GM21390 (cell line): ENCODE measurements around the gene MYBBP1A.
"Not testable (repeated sequence)": the region's sequence is repeated elsewhere in the genome, so short reads cannot be mapped to it uniquely, and the experiment has no call there.

Source experiments
- ATAC-seq: cut with Tn5 transposase; IDR thresholded peaks from one replicate; pipeline ENCODE4 v1.9.1; 2021; ENCODE audit not compliant: unreplicated experiment

The MYBBP1A gene

DNA sequence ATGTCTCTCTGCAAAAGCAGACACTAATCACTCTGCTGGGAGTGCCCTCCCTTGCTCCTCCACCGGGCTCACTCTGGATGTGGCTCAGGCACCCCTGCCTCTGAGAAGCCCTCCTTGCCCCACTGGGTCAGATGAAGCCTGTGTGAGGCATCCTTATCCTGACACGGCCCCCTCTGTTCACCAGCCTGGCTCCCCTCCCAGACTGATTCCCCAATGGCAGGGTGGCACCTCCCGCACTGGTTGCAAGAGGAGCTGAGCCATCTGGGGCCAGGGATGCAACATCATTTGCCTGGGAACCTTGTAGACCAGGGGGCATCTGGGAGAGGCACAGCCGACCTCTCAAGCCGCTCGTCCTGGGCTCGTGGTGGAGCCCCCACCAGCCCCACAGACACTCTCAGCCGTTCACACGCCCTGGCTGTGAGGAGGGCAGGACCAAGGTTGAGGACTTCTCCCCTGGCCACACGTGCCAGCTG is 35.8 kb upstream of the MYBBP1A start:
- no peak for ATAC-seq

- not testable (repeated sequence) for ATAC-seq
Measured at GRCh38 chr17:4590042-4590441, 34.9 kb upstream of the MYBBP1A start.

- no peak for ATAC-seq
Measured at GRCh38 chr17:4588898-4589625, 33.9 kb upstream of the MYBBP1A start.

GRCh38 chr17:4588391-4588790 is 33.2 kb upstream of the MYBBP1A start:
- ATAC-seq: no peak

- no peak for ATAC-seq
Measured at GRCh38 chr17:4587803-4588202, 32.6 kb upstream of the MYBBP1A start.

DNA sequence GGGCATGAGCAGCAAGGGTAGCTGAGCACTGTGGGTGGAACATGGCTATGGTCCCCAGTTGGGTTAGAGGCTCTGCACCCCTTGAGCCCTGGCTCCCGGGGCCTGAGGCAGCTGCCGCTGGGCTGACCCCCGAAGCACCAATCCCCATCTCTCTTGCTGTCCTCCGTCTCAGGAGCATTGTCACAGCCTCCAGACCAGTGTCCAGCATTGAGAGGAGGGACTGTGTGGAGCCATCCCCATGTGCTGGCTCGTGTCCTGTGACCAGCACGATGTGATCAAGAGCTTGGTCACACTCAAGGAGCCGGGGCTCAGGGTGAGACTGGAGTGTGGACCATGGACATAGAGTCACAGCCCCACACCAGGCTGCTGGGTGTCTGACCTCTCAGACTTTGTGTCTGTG is 32.0 kb upstream of the MYBBP1A start:
- no peak for ATAC-seq

DNA sequence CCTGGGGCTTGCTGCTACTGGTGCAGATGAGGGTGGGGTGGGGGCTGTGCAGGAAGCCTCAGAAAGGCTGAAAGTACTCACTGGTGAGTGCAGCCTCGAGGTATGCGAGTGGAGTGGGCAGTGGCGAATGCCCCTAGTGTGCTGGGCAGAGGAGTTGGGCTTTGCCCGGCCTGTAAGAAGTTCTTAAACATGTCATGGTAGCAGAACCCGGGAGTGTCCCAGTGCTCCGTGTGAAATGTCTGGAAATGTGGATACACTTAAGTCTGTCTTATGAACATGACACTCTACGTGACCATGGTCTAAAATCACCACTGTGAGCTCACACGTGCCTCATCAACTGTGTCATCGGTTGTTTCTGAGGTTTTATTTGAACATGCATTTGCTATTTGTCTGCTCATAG is 30.9 kb upstream of the MYBBP1A start:
- no peak for ATAC-seq

- ATAC-seq: no peak
Measured at GRCh38 chr17:4585638-4585994, 30.4 kb upstream of the MYBBP1A start.

DNA sequence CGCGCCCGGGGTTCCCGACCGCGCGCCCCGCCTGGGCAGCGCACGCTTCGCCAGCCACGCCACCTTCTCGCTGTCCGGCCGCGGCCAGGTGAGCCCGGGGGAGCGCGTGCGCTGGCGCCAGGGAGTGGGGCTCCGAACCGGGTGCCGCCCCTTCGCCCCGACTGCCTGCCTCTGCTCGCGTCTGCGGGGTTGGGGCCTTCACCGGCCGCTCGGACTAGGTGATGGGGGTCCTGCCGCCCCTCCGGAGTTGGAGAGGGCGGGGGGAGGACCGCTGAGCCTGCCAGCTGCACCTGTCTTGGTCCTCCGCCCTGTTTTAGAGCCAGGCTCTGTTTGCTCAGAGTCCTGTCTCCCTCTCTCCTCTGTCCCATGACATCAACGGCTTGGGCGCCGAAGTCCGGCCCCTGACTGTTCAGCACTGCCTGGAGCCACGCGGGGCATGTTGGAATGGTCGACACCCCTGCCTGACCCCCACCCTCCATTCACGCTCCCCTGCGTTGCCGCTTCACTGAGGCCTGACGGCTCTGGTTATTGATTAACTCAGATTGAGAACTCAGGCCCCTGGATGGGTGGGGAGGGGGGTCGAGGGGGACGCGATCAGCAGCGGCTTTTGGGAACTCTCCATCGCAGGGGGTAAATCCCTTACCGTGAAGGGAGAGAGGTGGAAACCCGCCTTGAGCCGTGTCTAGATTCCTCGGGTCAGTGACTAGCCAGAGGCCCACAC is 29.9 kb upstream of the MYBBP1A start:
- ATAC-seq: no peak

GRCh38 chr17:4584101-4584916 is 29.1 kb upstream of the MYBBP1A start, which contains the start of gene SMTNL2:
Gene SMTNL2 (plus strand): TSS chr17:4584529. CDS start chr17:4584606, 77 bp downstream.
- ATAC-seq: no peak

DNA sequence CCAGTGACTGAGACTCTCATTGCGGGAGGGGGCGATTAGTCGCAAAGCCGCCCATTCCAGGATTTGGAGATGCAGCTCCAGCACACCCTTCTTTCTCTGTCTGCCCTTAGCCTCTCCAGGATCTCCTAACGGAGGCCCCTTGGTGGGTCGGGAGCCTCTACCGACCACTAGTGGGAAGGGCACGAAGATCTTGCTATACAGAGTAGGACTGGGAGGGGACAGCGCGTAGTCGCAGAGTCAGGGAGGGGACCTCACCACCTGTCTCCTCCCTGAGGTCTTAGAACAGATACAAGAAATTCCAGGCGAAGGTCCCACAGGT is 28.6 kb upstream of the MYBBP1A start:
- ATAC-seq: no peak

- ATAC-seq: no peak
Measured at GRCh38 chr17:4583206-4583605, 28.0 kb upstream of the MYBBP1A start.

DNA sequence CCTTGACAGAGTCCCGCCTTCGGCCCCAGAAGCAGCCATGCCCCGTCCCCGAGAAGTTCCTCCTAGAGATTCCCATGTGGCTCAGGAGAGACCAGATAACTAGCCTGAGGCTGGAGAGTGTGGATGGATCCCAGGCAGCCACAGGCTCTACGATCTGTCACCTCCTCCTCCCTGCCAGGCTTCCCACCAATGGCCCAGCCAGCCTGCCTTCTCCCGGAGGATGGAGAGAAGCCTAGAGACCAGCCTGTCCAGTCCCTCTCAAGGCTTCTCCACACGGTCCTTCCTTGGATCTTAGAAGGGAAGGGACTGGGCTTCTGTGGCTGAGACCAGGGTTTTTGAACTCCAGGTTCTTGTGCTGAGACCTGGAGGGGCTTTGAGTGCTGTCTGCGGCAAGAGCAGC is 27.5 kb upstream of the MYBBP1A start:
- no peak for ATAC-seq

DNA sequence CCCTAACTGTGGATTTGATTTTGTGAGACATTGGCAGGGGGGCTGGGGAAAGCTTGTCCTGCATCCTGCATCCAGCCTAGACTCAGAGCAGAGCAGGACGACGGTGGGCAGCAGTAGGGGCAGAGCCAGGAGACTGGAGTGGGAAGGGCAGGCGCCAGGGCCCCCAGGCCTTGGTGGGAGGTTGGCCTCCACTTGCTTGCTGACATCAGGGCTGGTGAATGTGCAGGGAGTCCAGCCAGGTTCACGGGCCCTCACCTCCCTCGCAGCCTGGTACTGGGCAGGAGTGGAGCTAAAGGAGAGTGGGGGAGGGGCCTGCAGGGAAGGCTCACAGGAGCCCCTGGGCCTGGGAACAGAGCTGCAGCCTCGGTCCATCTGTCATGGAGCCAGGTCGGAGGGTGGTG is 26.9 kb upstream of the MYBBP1A start:
- ATAC-seq: no peak

GRCh38 chr17:4580291-4580690 is 25.1 kb upstream of the MYBBP1A start:
- no peak for ATAC-seq

GRCh38 chr17:4579678-4580077 is 24.5 kb upstream of the MYBBP1A start:
- ATAC-seq: no peak

- not testable (repeated sequence) for ATAC-seq
Measured at GRCh38 chr17:4578349-4578748, 23.2 kb upstream of the MYBBP1A start.

- ATAC-seq: no peak
Measured at GRCh38 chr17:4577386-4577993, 22.3 kb upstream of the MYBBP1A start.

DNA sequence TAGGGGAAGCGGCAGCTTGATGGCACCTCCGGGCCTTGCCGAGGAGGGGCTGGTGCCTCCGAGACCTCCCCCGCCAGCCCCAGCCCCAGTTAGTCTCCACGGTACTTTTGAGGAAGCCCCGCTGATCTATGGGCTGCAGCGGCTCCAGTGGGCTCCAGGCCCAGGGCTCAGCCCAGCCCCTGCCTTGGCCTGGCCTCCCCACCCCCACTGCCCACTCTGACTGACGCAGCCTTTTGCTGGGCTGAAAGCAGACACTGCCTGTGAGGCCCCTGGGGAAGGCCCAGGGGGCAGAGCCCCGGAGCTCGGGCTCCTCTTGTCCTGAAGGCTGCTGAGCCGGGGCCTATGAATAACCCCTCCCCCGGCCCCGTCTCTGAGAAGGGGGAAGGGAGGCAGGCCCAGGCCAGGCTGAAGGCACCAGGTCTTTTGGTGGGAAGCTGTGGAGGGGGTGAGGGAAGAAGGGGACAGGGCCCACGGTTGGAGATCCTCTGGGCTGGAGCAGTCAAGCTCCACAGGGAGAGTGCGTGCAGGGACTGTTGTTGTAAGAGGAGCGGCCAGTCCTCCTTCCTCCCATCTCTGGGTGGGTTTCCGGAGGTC is 21.6 kb upstream of the MYBBP1A start:
- ATAC-seq: no peak

DNA sequence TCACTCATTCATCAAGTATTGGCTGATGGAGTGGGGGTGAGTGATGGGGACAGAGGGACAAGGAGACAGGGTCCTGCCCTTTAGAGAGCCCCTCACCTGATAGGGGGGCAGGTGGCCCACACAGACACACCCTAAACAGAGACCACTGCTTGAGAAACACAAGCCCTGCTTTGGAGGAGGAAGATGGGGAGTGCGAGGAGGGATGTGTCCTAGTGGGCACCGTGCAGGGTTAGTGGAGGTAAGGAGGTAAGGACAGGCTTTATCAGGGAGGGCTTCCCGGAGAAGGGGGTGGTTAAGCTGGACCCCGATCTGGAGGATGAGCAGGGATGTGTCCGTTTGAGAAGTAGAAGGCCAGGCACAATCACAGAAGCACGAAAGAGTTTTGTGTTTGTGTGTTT is 21.0 kb upstream of the MYBBP1A start:
- ATAC-seq: no peak

DNA sequence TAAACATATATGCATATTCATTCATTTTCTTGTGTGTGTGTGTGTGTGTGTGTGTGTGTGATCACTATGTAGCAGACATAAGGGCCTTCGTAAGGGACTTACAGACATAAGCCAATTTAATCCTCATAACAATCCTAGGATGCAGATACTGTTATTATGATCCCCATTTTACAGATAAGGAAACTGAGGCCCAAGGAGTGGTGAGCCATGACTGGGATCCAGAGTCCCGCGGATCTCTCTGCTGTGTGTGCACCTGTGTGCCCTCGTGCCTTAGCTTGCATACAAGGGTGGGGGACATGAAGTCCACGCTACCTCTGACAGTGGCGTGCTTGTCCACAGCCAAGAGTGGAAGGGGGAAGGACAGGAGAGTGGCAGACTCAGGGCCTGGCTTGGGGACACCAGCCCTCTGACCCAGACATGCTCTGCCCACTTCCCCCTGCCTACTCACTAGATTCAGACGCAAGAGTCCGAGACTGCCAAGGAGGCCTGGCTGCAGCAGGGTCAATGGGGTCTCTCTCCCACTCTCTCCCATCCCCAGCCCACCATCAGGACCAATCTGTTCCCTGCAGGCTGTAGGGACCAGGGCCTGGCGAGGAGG is 19.4 kb upstream of the MYBBP1A start:
- ATAC-seq: no peak
